Skeletal muscle tissue (tissue), 4 donors: Measurements from ENCODE around the gene PARD3B. TPM values are rescaled to one million over a fixed set of nuclear protein-coding genes. Genes with fewer than 3 reads are reported as not detected.
A peak's percentile ranks its signal among the peaks of the same experiment; 100 is the strongest.

ENCODE experiments used
- H3K27ac ChIP-seq: one replicate; pipeline ENCODE4 v1.7.0; 2013; ENCODE audit warnings: mild to moderate bottlenecking, low read depth, low read length, inconsistent platforms
- H3K27me3 ChIP-seq, 3 donors: one replicate each; pipeline ENCODE4 v1.7.0; 2013; ENCODE audit warnings: low read length in 3 of 3; ENCODE audit not compliant: control insufficient read depth in 3 of 3, insufficient read depth in 3 of 3
- H3K36me3 ChIP-seq, 3 donors: one replicate each; pipeline ENCODE4 v1.7.0; 2013; ENCODE audit warnings: low read length in 3 of 3; ENCODE audit not compliant: control insufficient read depth in 3 of 3, insufficient read depth in 3 of 3
- H3K4me1 ChIP-seq, 3 donors: one replicate each; pipeline ENCODE4 v1.7.0; 2013; ENCODE audit warnings: low read length in 3 of 3, mild to moderate bottlenecking in 3 of 3; ENCODE audit not compliant: control insufficient read depth in 3 of 3, insufficient read depth in 3 of 3
- H3K4me3 ChIP-seq, 3 donors: one replicate each; pipeline ENCODE4 v1.7.0; 2013; ENCODE audit warnings: low read length in 3 of 3
- H3K9ac ChIP-seq, 3 donors: one replicate each; pipeline ENCODE4 v1.7.0; 2013; ENCODE audit warnings: low read length in 3 of 3, mild to moderate bottlenecking in 3 of 3, moderate library complexity in 2 of 3, low read depth in 1 of 3
- H3K9me3 ChIP-seq, 3 donors: one replicate each; pipeline ENCODE4 v1.7.0; 2013; ENCODE audit warnings: low read length in 3 of 3; ENCODE audit not compliant: control insufficient read depth in 3 of 3
- total RNA-seq: library from RNA; depleted of rRNA; stranded (reverse); fragments of >200 nt; gene quantifications from one replicate; pipeline ENCODE4 v1.2.3, GENCODE V29; 2014
- donor health status: Osteomylitis.

The PARD3B gene
- total RNA-seq, 1 donor from 2014 or later, result 19.8 TPM

DNA sequence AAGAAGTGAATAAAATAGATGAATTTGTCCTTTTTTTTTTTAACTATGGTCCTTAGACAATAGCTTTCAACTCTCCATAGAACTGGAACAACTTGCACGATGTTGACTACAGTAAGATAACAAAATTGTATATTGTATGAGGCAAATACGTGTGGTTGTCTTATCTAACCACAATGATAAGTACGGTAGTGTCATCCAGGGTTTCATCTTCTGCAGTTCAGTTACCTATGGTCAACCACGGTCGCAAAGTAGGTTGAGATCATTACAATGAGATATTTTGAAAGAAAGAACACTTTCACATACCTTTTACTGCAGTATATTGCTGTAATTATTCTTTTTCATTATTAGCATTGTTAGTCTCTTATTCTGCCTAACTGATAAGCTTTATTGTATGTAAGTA lies 295.2 kb downstream of the PARD3B start:
- Histone ChIP-seq H3K27me3 (no peaks in the 10 kb centered on the region), H3K27ac (no peak overlapping the region), H3K36me3 (no peaks in the 10 kb centered on the region)

DNA sequence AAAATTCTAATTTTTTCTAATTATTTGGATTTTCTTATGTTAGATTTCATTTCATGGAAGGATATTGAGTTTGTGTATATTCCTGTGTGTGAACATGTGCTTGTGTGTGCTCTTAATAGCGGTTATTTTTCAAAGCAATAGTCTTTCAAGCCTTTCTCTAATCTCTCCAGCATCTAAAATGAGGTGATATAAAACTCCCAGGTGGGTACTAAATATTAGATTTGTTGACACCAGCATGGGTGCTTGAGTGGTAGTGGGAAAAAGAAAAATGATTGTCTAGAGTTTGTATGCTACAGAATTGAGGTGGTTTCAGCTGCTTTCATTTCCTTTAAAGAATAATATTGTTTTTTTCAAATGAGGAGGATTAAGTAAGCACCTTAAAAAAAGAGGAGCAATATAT lies 296.8 kb downstream of the PARD3B start:
- no peak overlapping the region for H3K9ac ChIP-seq

More for the DNA sequence above, 295.2 kb downstream of the PARD3B start:
- Histone ChIP-seq H3K4me3 (no peak overlapping the region), H3K9ac (no peak overlapping the region), H3K9me3 (no peaks in the 10 kb centered on the region), H3K4me1 (peaks cover 0 to 11% (median 4%) of the 10 kb centered on the region in 3 donors)

DNA sequence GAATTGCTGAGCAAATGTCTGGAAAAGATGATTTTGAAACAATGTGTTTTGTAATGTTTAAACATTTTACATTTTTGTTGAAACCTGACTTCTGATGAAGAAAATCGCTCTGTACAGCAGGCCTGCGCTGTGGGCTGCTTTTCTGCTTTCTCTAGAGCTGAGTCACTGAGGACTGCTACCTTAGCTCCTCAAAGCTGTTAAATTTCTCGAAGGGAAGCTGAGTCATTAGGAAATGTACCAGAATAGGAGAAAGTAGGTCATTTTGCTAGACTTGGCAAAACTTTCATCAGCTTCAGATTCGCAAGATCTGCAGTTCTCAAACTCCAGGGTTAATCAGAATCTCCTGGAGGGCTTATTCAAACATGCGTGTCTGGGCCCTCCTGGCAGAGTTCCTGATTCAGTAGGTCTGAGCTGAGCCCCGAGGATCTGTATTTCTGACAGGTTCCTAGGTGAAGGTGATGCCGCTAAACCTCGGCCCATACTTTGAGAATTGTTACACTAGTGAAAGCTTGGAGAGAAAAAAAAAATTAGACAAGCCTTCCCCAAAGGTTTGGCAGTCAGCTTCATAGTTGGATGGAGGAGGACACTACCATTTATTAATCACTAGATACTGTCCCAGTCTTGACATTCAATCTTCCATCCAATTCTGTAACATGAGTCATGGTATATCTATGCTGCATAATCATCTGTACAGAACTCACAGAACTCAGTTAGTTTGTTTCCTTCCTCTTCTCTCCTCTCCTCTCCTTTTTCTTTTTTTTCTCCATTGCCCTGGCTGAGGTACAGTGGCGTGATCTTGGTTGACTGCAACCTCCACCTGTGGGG lies 297.6 kb downstream of the PARD3B start:
- H3K9ac ChIP-seq, result no peak overlapping the region
- peak overlapping the region; percentile 48 for H3K27ac ChIP-seq

More for the DNA sequence above, 296.8 kb downstream of the PARD3B start:
- Histone ChIP-seq H3K4me1 (peaks cover 0 to 11% (median 4%) of the 10 kb centered on the region in 3 donors), H3K4me3 (no peak overlapping the region), H3K27ac (no peak overlapping the region), H3K9me3 (no peaks in the 10 kb centered on the region), H3K36me3 (no peaks in the 10 kb centered on the region), H3K27me3 (no peaks in the 10 kb centered on the region)

DNA sequence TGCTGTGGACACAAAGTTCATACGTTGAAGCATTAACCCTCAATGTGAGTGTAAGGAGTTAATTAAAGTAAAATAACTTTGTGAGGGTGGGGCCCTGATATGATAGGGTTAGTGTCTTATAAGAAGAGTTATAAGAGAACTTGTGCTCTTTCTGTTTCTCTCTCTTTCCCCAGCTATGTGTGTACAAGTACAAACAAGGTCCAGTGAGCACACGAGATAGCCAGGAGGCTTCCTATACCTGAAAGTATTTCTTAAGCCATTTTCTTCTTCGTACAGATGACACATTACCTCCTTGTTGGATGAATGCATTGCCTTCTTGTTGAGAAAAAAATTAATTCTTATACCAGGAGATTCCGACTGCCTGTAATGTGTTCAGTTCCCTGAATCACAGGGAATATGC lies 301.2 kb downstream of the PARD3B start:
- no peak overlapping the region for H3K9ac ChIP-seq
- no peaks in the 10 kb centered on the region for H3K9me3 ChIP-seq
- H3K36me3 ChIP-seq, result no peaks in the 10 kb centered on the region

More for the DNA sequence above, 297.6 kb downstream of the PARD3B start:
- peaks cover 0 to 11% (median 4%) of the 10 kb centered on the region in 3 donors for H3K4me1 ChIP-seq
- H3K27me3 ChIP-seq, result no peaks in the 10 kb centered on the region
- H3K36me3 ChIP-seq, result no peaks in the 10 kb centered on the region
- H3K9me3 ChIP-seq, result no peaks in the 10 kb centered on the region
- no peak overlapping the region for H3K4me3 ChIP-seq

DNA sequence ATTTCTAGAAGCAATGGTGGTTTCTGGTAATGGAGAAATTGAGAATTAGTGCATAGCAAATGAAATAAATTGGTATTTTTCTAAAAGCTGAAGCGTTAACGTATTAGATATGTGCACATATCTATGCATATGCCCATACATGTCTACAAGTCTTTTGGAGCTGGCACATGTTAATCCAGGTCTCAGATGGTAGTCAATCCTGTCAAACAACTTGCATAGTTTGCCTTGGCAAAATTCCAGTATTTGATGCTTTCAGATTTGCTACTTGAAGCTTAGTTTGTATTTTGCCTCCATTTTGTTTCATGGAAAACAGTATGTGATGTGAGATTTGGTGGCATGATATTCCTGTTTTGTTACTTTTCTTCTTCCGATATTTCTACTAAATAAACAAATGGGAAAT lies 304.6 kb downstream of the PARD3B start:
- H3K9ac ChIP-seq, result no peak overlapping the region
- no peak overlapping the region for H3K4me3 ChIP-seq
- H3K4me1 ChIP-seq, result peaks cover 0 to 2% (median 0%) of the 10 kb centered on the region in 3 donors
- H3K36me3 ChIP-seq, result no peaks in the 10 kb centered on the region
- no peaks in the 10 kb centered on the region for H3K9me3 ChIP-seq
- H3K27ac ChIP-seq, result no peak overlapping the region
- H3K27me3 ChIP-seq, result no peaks in the 10 kb centered on the region

More for the DNA sequence above, 301.2 kb downstream of the PARD3B start:
- peaks cover 0 to 11% (median 4%) of the 10 kb centered on the region in 3 donors for H3K4me1 ChIP-seq
- H3K27me3 ChIP-seq, result no peaks in the 10 kb centered on the region
- no peak overlapping the region for H3K4me3 ChIP-seq
- H3K27ac ChIP-seq, result no peak overlapping the region

DNA sequence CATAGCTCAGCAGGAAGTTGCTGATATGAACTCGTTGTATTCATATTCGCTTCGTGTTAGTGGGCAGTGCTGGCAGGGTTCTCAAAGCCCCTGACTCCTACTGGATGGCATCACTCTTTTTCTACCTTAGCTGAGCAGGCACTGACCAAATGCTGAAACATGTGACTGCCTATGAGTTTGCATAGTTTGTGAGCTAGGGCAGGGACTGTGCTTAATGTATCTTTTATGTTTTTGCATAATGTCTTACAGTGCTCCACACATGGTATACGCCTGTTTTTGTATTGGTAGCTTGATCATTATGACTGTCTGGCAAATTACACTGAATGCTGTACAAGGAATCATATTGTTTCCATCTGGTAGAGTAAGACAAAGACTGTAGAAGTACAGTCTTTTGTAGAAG lies 305.3 kb downstream of the PARD3B start:
- Histone ChIP-seq H3K9ac (no peak overlapping the region), H3K4me3 (no peak overlapping the region), H3K4me1 (no peaks in the 10 kb centered on the region), H3K27ac (no peak overlapping the region), H3K9me3 (no peaks in the 10 kb centered on the region), H3K27me3 (no peaks in the 10 kb centered on the region), H3K36me3 (no peaks in the 10 kb centered on the region)

DNA sequence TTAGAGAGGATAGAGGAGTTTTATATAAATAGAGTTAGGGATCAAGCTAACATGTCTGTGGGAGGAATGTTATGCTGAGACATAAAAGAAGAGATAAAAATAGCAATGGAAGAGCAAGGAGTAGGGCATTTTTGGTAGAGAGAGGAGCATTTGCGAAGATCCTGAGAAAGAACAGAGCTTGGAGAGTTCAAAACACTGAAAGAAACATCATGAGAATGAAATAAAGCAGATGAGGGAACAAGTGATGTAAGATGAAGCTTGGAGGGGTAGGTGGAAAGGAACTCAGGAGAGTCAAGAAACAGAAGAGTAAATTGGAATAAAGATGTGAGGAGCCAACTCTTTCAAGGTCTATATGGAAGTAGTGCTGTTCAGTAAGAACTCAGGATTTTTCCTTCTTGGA lies 308.6 kb downstream of the PARD3B start:
- Histone ChIP-seq H3K4me3 (no peak overlapping the region), H3K36me3 (no peaks in the 10 kb centered on the region), H3K27ac (no peak overlapping the region), H3K27me3 (no peaks in the 10 kb centered on the region), H3K9ac (no peak overlapping the region), H3K4me1 (no peaks in the 10 kb centered on the region), H3K9me3 (no peaks in the 10 kb centered on the region)

DNA sequence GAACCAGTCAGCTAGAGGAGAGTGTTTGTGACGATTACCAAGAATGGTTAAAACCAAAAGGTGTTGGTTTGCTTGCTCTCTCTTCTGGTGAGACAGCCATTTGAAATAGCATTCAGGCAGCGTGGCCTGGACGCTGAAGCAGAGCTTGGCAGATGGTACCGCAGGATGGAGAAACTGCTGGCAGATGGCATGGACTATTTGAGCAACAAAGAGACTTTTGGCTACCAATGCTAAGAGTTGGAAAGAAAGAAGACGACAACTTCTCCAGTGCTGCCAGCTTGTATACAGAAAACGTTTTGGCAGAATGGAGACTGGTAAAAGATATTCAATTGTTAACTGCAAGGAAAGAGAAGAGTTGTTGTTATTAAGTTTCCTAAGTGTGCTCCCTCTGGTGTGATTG lies 315.0 kb downstream of the PARD3B start:
- H3K27me3 ChIP-seq, result no peaks in the 10 kb centered on the region
- H3K4me1 ChIP-seq, result peaks cover 0 to 9% (median 3%) of the 10 kb centered on the region in 3 donors
- no peaks in the 10 kb centered on the region for H3K9me3 ChIP-seq
- H3K4me3 ChIP-seq, result peak overlapping the region; percentile 14 to 52 (median 48)
- H3K9ac ChIP-seq, result peak overlapping the region in 2 of 3 donors; percentile 44 to 45
- H3K27ac ChIP-seq, result no peak overlapping the region
- H3K36me3 ChIP-seq, result no peaks in the 10 kb centered on the region

DNA sequence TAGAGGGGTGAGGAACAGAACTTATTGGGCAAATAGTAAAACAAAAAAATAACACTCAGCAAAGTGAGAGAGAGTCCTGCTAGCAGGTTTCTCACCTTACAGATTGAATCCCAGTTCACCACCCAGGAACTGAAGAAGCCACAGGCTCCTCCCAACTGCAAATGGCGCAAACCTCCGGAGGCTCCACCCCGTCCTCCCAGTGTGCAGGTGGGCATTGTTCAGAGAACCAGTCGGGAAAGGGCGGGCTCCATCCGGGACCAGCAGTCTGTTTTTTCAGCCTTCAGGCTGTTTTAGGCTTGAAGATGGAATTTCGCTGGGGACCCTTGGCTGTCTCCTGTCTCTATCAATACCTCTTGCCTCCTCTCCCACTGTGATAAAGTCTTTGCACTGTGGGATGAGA lies 317.5 kb downstream of the PARD3B start:
- H3K4me1 ChIP-seq, result peaks cover 0 to 9% (median 3%) of the 10 kb centered on the region in 3 donors
- no peak overlapping the region for H3K9ac ChIP-seq
- H3K27ac ChIP-seq, result no peak overlapping the region
- no peaks in the 10 kb centered on the region for H3K27me3 ChIP-seq
- no peaks in the 10 kb centered on the region for H3K36me3 ChIP-seq
- H3K9me3 ChIP-seq, result no peaks in the 10 kb centered on the region
- no peak overlapping the region for H3K4me3 ChIP-seq

DNA sequence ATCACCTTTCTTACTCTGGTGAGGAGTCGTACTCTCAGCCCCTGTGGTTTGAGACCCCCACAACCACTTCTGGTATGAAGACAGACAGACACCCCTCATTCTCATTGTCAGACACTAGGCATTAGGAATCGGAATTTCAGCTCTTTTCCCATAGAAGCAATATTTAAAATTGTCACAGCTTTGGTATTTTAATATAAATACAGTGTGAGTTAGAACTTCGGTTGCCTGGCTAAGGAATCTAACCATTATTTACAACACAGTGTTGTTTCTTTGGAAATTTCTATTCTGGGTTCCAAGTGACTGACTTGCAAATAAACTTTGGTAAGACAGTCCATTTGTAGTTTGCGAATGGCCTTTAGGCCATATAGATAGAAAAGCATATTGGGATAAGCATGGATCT lies 318.1 kb downstream of the PARD3B start:
- no peak overlapping the region for H3K27ac ChIP-seq
- H3K36me3 ChIP-seq, result no peaks in the 10 kb centered on the region
- H3K4me3 ChIP-seq, result no peak overlapping the region
- no peaks in the 10 kb centered on the region for H3K27me3 ChIP-seq
- H3K9me3 ChIP-seq, result no peaks in the 10 kb centered on the region
- peaks cover 0 to 9% (median 3%) of the 10 kb centered on the region in 3 donors for H3K4me1 ChIP-seq
- H3K9ac ChIP-seq, result no peak overlapping the region
